Measurements from ENCODE around the gene ABCB7. TPM values are rescaled to one million over a fixed set of nuclear protein-coding genes. Genes with fewer than 3 reads are reported as not detected.

ABCB7 gene
- polyA plus RNA-seq, 1 experiment, result 9.6 TPM

GRCh38 chrX:75113664-75114063 lies 42.4 kb downstream of the ABCB7 start:
- CTCF ChIA-PET, result no interaction called here
- DNase-seq (ENCODE audit: low read depth), result no peak
- no peaks in the 10 kb centered on the region for H3K36me3 ChIP-seq (ENCODE audit: control insufficient read depth, insufficient read depth, low read length)
- POLR2A ChIA-PET, result no interaction called here
- TF ChIP-seq CTCF (IDR thresholded peaks at IDR 0.05; ENCODE audit: insufficient read depth, low read depth, low read length), result no peak
- no peak overlapping the region for H3K4me3 ChIP-seq (ENCODE audit: low read depth, low read length)
- no peaks in the 10 kb centered on the region for H3K27me3 ChIP-seq (ENCODE audit: control insufficient read depth, insufficient read depth, low read length)

GRCh38 chrX:75107863-75108509 lies 48.1 kb downstream of the ABCB7 start:
- DNase-seq (ENCODE audit: low read depth), result no peak
- Histone ChIP-seq H3K4me3 (ENCODE audit: low read depth, low read length) (no peak overlapping the region), H3K36me3 (ENCODE audit: control insufficient read depth, insufficient read depth, low read length) (no peaks in the 10 kb centered on the region), H3K27me3 (ENCODE audit: control insufficient read depth, insufficient read depth, low read length) (no peaks in the 10 kb centered on the region)
- CTCF ChIA-PET, result no interaction called here
- no peak for TF ChIP-seq CTCF (IDR thresholded peaks at IDR 0.05; ENCODE audit: insufficient read depth, low read depth, low read length)
- POLR2A ChIA-PET, result no interaction called here

GRCh38 chrX:75106772-75107171 lies 49.3 kb downstream of the ABCB7 start:
- no peaks in the 10 kb centered on the region for H3K27me3 ChIP-seq (ENCODE audit: control insufficient read depth, insufficient read depth, low read length)
- CTCF ChIA-PET, result no interaction called here
- TF ChIP-seq CTCF (IDR thresholded peaks at IDR 0.05; ENCODE audit: insufficient read depth, low read depth, low read length), result no peak
- POLR2A ChIA-PET, result no interaction called here
- DNase-seq (ENCODE audit: low read depth), result no peak
- no peaks in the 10 kb centered on the region for H3K36me3 ChIP-seq (ENCODE audit: control insufficient read depth, insufficient read depth, low read length)
- H3K4me3 ChIP-seq (ENCODE audit: low read depth, low read length), result no peak overlapping the region

- no peaks in the 10 kb centered on the region for H3K36me3 ChIP-seq (ENCODE audit: control insufficient read depth, insufficient read depth, low read length)
- TF ChIP-seq CTCF (IDR thresholded peaks at IDR 0.05; ENCODE audit: insufficient read depth, low read depth, low read length), result no peak
- CTCF ChIA-PET, result no interaction called here
- POLR2A ChIA-PET, result no interaction called here
- DNase-seq (ENCODE audit: low read depth), result no peak
- H3K4me3 ChIP-seq (ENCODE audit: low read depth, low read length), result no peak overlapping the region
- no peaks in the 10 kb centered on the region for H3K27me3 ChIP-seq (ENCODE audit: control insufficient read depth, insufficient read depth, low read length)
These were observed 59.8 kb downstream of the ABCB7 start for GRCh38 chrX:75096331-75096730.

- Histone ChIP-seq H3K4me3 (ENCODE audit: low read depth, low read length) (no peak overlapping the region), H3K27me3 (ENCODE audit: control insufficient read depth, insufficient read depth, low read length) (no peaks in the 10 kb centered on the region), H3K36me3 (ENCODE audit: control insufficient read depth, insufficient read depth, low read length) (no peaks in the 10 kb centered on the region)
- ChIA-PET CTCF (no interaction called here), POLR2A (no interaction called here)
- TF ChIP-seq CTCF (IDR thresholded peaks at IDR 0.05; ENCODE audit: insufficient read depth, low read depth, low read length), result no peak
- no peak for DNase-seq (ENCODE audit: low read depth)
These were observed 69.3 kb downstream of the ABCB7 start for GRCh38 chrX:75086731-75087195.
